WTC11 (cell line): ENCODE data around the gene PTPN11. TPM values are rescaled to one million over a fixed set of nuclear protein-coding genes. Genes with fewer than 3 reads are reported as not detected.

ENCODE experiments used
- ATAC-seq: fragments of 200-7000 bp; cut with Tn5 transposase; 2 replicates; pipeline ENCODE4 v1.10.0; 2021; ENCODE audit warnings: mild to moderate bottlenecking, moderate library complexity
- CTCF ChIA-PET: fragments of 300-600 bp; sonication (Branson Sonifier 250); formaldehyde crosslinking; loops from one replicate; lab custom pipeline; 2021; ENCODE audit warnings: antibody characterized with exemption; lab: Charles Lee
- POLR2A ChIA-PET: fragments of 350-600 bp; sonication (Branson Sonifier 250); formaldehyde crosslinking; loops from one replicate; lab custom pipeline; 2021; ENCODE audit warnings: antibody characterized with exemption; lab: Charles Lee
- DNase-seq: peaks from one replicate; pipeline ENCODE4 v3.0.0; 2021; ENCODE audit warnings: low spot score
- H3K27ac Mint-ChIP-seq: 2 replicates; pipeline ENCODE4 v1.8.0; 2021; ENCODE audit warnings: mixed read lengths
- H3K27me3 Mint-ChIP-seq: 2 replicates; pipeline ENCODE4 v1.8.0; 2021; ENCODE audit warnings: low read depth, mild to moderate bottlenecking, moderate library complexity, mixed read lengths
- H3K36me3 Mint-ChIP-seq: 2 replicates; pipeline ENCODE4 v1.8.0; 2021; ENCODE audit warnings: mixed read lengths
- H3K4me1 Mint-ChIP-seq: 2 replicates; pipeline ENCODE4 v1.8.0; 2022; ENCODE audit warnings: mixed read lengths
- H3K4me3 Mint-ChIP-seq: 2 replicates; pipeline ENCODE4 v1.8.0; 2021; ENCODE audit warnings: mild to moderate bottlenecking, moderate library complexity, mixed read lengths
- H3K9me3 Mint-ChIP-seq: 2 replicates; pipeline ENCODE4 v1.8.0; 2021; ENCODE audit warnings: mixed read lengths
- ATF1 ChIP-seq: sonication (generic); formaldehyde crosslinking; IDR thresholded peaks from 2 replicates; pipeline ENCODE4 v1.8.1; 2023; ENCODE audit warnings: mild to moderate bottlenecking, moderate library complexity, missing genetic modification reagents
- CBFB ChIP-seq: sonication (generic); formaldehyde crosslinking; IDR thresholded peaks from 2 replicates; pipeline ENCODE4 v1.8.1; 2022; ENCODE audit warnings: mild to moderate bottlenecking, low read depth, missing genetic modification reagents
- FOXP4 ChIP-seq: sonication (generic); formaldehyde crosslinking; IDR thresholded peaks from 2 replicates; pipeline ENCODE4 v1.8.0; 2022; ENCODE audit warnings: mild to moderate bottlenecking, missing genetic modification reagents
- JUN ChIP-seq: sonication (generic); formaldehyde crosslinking; IDR thresholded peaks from 2 replicates; pipeline ENCODE4 v1.8.0; 2023; ENCODE audit warnings: mild to moderate bottlenecking, missing genetic modification reagents
- MAX ChIP-seq: sonication (generic); formaldehyde crosslinking; IDR thresholded peaks from 2 replicates; pipeline ENCODE4 v1.8.0; 2022; ENCODE audit warnings: mild to moderate bottlenecking, missing genetic modification reagents
- MYBL2 ChIP-seq: sonication (generic); formaldehyde crosslinking; IDR thresholded peaks from 2 replicates; pipeline ENCODE4 v1.8.1; 2023; ENCODE audit warnings: mild to moderate bottlenecking, moderate library complexity, missing genetic modification reagents
- NFATC4 ChIP-seq: fragments of 250-450 bp; sonication (Bioruptor Pico); IDR thresholded peaks from 2 replicates; pipeline ENCODE4 v1.9.0; 2021; ENCODE audit warnings: mild to moderate bottlenecking
- RELA ChIP-seq: sonication (generic); formaldehyde crosslinking; IDR thresholded peaks from 2 replicates; pipeline ENCODE4 v1.8.1; 2022; ENCODE audit warnings: missing genetic modification reagents, mild to moderate bottlenecking, borderline replicate concordance
- SMAD4 ChIP-seq: sonication (generic); formaldehyde crosslinking; IDR thresholded peaks from 2 replicates; pipeline ENCODE4 v1.8.0; 2022; ENCODE audit warnings: mild to moderate bottlenecking, missing genetic modification reagents
- SOX15 ChIP-seq: fragments of 250-450 bp; sonication (Bioruptor Pico); IDR thresholded peaks from 2 replicates; pipeline ENCODE4 v1.9.0; 2021; ENCODE audit warnings: mild to moderate bottlenecking
- ZNF423 ChIP-seq: fragments of 250-450 bp; sonication (Bioruptor Pico); IDR thresholded peaks from 2 replicates; pipeline ENCODE4 v2.1.2; 2022; ENCODE audit warnings: mild to moderate bottlenecking, moderate library complexity
- ZNF671 ChIP-seq: fragments of 250-450 bp; sonication (Bioruptor Pico); IDR thresholded peaks from 2 replicates; pipeline ENCODE4 v1.8.0; 2021; ENCODE audit warnings: mild to moderate bottlenecking
- total RNA-seq: library from RNA; stranded (reverse); gene quantifications from 3 replicates; pipeline ENCODE4 v1.2.3, GENCODE V29; 2021
- TF ChIP-seq, protein P1 (sequence below): sonication (generic); formaldehyde crosslinking; conservative IDR thresholded peaks from 2 replicates; pipeline ENCODE4 v1.8.1; 2023; ENCODE audit warnings: mild to moderate bottlenecking, low read depth, missing genetic modification reagents, moderate library complexity
- TF ChIP-seq, protein P2 (sequence below): fragments of 250-450 bp; sonication (Bioruptor Pico); IDR thresholded peaks from 2 replicates; pipeline ENCODE4 v2.1.2; 2022; ENCODE audit warnings: mild to moderate bottlenecking, moderate library complexity
- TF ChIP-seq, protein P3 (sequence below): sonication (generic); formaldehyde crosslinking; IDR thresholded peaks from 2 replicates; pipeline ENCODE4 v1.8.1; 2023; ENCODE audit warnings: mild to moderate bottlenecking, missing genetic modification reagents, moderate library complexity
- TF ChIP-seq, protein P4 (sequence below): sonication (generic); formaldehyde crosslinking; IDR thresholded peaks from 2 replicates; pipeline ENCODE4 v1.8.1; 2022; ENCODE audit warnings: low read depth, mild to moderate bottlenecking, moderate library complexity, missing genetic modification reagents, borderline replicate concordance
- TF ChIP-seq, protein P5 (sequence below): fragments of 250-450 bp; sonication (Bioruptor Pico); IDR thresholded peaks from 2 replicates; pipeline ENCODE4 v1.9.0; 2021; ENCODE audit warnings: moderate library complexity, mild to moderate bottlenecking, inconsistent platforms, borderline replicate concordance

PTPN11 gene
- total RNA-seq, 1 experiment from 2014 or later: 112 TPM

GRCh38 chr12:112513471-112513870 lies 94.7 kb downstream of the PTPN11 start:
- Mint-ChIP-seq H3K4me3 (no peak overlapping the region), H3K27me3 (no peaks in the 10 kb centered on the region), H3K36me3 (no peaks in the 10 kb centered on the region), H3K4me1 (peaks cover 3% of the 10 kb centered on the region; the same call in 1 of the 2 replicates), H3K27ac (peak overlapping the region; percentile 33; the same call in 1 of the 2 replicates), H3K9me3 (no peaks in the 10 kb centered on the region)
- CTCF ChIA-PET: no interaction called here
- ATAC-seq (no peak), DNase-seq (no peak)
- TF ChIP-seq, protein P1, sequence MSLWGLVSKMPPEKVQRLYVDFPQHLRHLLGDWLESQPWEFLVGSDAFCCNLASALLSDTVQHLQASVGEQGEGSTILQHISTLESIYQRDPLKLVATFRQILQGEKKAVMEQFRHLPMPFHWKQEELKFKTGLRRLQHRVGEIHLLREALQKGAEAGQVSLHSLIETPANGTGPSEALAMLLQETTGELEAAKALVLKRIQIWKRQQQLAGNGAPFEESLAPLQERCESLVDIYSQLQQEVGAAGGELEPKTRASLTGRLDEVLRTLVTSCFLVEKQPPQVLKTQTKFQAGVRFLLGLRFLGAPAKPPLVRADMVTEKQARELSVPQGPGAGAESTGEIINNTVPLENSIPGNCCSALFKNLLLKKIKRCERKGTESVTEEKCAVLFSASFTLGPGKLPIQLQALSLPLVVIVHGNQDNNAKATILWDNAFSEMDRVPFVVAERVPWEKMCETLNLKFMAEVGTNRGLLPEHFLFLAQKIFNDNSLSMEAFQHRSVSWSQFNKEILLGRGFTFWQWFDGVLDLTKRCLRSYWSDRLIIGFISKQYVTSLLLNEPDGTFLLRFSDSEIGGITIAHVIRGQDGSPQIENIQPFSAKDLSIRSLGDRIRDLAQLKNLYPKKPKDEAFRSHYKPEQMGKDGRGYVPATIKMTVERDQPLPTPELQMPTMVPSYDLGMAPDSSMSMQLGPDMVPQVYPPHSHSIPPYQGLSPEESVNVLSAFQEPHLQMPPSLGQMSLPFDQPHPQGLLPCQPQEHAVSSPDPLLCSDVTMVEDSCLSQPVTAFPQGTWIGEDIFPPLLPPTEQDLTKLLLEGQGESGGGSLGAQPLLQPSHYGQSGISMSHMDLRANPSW (CRISPR knock-in tag): no peak
- TF ChIP-seq SOX15 (CRISPR knock-in tag) (no peak), MAX (CRISPR knock-in tag) (no peak), FOXP4 (CRISPR knock-in tag) (no peak), JUN (CRISPR knock-in tag) (no peak), RELA (CRISPR knock-in tag) (no peak)
- POLR2A ChIA-PET: no interaction called here

DNA sequence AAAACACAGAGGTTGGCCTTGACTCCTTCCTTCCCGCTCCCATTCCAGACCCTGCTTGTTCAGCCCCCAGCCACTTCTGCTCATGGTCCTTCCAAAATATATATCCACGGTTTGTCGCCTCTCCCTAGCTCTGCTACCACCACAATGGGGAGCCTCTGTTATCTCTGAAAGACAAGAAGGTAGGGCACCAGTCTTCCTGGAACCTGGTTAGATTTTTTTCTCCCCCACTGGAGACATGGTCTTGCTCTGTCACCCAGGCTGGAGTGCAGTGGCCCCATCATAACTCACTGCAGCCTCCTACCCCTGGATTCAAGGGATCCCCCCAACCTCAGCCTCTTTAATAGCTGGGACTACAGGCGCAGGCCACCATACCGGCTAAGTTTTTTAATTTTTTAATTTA lies 95.7 kb downstream of the PTPN11 start:
- Mint-ChIP-seq H3K36me3 (no peaks in the 10 kb centered on the region), H3K27ac (no peak overlapping the region), H3K4me3 (no peak overlapping the region), H3K27me3 (no peaks in the 10 kb centered on the region), H3K9me3 (no peaks in the 10 kb centered on the region; the same call in 1 of the 2 replicates), H3K4me1 (peaks cover 3% of the 10 kb centered on the region; the same call in 1 of the 2 replicates)
- ChIA-PET CTCF (no interaction called here), POLR2A (no interaction called here)
- TF ChIP-seq ZNF423 (no peak), NFATC4 (CRISPR knock-in tag) (no peak), MYBL2 (CRISPR knock-in tag) (no peak), JUN (CRISPR knock-in tag) (no peak), ATF1 (CRISPR knock-in tag) (no peak), SMAD4 (CRISPR knock-in tag) (no peak)
- TF ChIP-seq, protein P2, sequence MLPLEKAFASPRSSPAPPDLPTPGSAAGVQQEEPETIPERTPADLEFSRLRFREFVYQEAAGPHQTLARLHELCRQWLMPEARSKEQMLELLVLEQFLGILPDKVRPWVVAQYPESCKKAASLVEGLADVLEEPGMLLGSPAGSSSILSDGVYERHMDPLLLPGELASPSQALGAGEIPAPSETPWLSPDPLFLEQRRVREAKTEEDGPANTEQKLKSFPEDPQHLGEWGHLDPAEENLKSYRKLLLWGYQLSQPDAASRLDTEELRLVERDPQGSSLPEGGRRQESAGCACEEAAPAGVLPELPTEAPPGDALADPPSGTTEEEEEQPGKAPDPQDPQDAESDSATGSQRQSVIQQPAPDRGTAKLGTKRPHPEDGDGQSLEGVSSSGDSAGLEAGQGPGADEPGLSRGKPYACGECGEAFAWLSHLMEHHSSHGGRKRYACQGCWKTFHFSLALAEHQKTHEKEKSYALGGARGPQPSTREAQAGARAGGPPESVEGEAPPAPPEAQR: no peak
- TF ChIP-seq, protein P3, sequence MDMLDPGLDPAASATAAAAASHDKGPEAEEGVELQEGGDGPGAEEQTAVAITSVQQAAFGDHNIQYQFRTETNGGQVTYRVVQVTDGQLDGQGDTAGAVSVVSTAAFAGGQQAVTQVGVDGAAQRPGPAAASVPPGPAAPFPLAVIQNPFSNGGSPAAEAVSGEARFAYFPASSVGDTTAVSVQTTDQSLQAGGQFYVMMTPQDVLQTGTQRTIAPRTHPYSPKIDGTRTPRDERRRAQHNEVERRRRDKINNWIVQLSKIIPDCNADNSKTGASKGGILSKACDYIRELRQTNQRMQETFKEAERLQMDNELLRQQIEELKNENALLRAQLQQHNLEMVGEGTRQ (CRISPR knock-in tag): no peak
- ATAC-seq: no peak
- DNase-seq: no peak

DNA sequence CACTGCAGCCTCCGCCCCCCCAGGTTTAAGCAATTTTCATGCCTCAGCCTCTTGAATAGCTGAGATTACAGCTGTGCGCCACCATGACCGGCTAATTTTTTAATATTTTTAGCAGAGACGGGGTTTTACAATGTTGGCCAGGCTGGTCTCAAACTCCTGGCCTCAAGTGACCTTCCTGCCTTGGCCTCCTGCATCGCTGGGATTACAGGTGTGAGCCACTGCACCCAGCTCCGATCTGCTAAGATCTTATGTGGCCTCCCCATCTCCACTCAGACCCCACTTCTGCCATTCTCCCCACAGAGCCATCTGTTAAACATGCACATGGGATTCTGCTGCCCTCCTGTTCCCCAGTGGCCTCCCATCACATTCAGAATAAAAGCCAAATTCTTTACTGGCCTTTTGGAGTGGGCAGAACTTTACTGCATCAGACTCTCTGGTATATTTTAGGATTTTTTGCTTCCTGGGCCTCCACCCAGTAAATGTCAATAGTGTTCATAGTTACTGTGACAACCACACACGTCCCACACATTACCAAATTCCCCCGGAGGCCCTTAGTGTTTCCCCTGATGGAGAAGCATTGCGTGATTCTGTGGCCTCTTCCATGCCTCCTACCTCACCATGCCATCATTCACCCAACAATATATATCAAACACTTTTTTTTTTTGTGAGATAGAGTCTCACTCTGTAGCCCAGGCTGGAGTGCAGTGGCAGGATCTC lies 96.3 kb downstream of the PTPN11 start:
- no peaks in the 10 kb centered on the region for H3K27me3 Mint-ChIP-seq
- DNase-seq: no peak
- POLR2A ChIA-PET: no interaction called here
- peaks cover 3% of the 10 kb centered on the region; the same call in 1 of the 2 replicates for H3K4me1 Mint-ChIP-seq
- no peak overlapping the region for H3K4me3 Mint-ChIP-seq
- H3K36me3 Mint-ChIP-seq: no peaks in the 10 kb centered on the region
- ATAC-seq: no peak
- H3K27ac Mint-ChIP-seq: no peak overlapping the region
- CTCF ChIA-PET: interaction anchor here (0.6 kb wide), 1 partner anchor 61 kb away, joined by 6 read pairs; no protein-coding TSS in a partner anchor
- no peaks in the 10 kb centered on the region; the same call in 1 of the 2 replicates for H3K9me3 Mint-ChIP-seq
- TF ChIP-seq ZNF671 (CRISPR knock-in tag) (no peak), MAX (CRISPR knock-in tag) (no peak), CBFB (CRISPR knock-in tag) (no peak)
- TF ChIP-seq, protein P4, sequence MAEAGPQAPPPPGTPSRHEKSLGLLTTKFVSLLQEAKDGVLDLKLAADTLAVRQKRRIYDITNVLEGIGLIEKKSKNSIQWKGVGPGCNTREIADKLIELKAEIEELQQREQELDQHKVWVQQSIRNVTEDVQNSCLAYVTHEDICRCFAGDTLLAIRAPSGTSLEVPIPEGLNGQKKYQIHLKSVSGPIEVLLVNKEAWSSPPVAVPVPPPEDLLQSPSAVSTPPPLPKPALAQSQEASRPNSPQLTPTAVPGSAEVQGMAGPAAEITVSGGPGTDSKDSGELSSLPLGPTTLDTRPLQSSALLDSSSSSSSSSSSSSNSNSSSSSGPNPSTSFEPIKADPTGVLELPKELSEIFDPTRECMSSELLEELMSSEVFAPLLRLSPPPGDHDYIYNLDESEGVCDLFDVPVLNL (CRISPR knock-in tag): no peak
- TF ChIP-seq, protein P3 (CRISPR knock-in tag): no peak
- TF ChIP-seq, protein P5, sequence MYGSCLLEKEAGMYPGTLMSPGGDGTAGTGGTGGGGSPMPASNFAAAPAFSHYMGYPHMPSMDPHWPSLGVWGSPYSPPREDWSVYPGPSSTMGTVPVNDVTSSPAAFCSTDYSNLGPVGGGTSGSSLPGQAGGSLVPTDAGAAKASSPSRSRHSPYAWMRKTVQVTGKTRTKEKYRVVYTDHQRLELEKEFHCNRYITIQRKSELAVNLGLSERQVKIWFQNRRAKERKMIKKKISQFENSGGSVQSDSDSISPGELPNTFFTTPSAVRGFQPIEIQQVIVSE: no peak
